Measurements from ENCODE around the gene RBM39.

DNA sequence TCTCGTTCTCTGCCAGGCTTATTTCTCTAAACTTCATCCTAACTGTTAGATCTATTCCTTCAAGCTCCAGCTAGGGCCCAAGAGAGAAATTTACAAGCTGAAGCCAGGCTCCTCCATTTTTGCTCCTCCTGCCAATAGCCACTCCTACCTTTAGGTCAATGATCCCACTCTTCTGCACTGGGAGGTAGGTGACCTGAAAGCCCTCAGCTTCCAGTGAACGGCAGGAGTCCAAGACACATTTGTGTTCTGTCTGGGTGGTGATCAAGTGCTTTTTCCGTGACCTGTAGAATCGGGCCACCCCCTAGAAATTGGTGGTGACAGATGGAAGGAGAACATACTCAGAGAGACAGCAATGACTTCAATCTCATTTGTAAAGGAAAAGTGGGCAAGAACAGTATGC is 51.8 kb downstream of the RBM39 start:
- TF ChIP-seq CTCF (IDR thresholded peaks at IDR 0.05) (no peak), POLR2A (IDR thresholded peaks at IDR 0.05) (no peak), EP300 (IDR thresholded peaks at IDR 0.05) (no peak)

Measured in tibial nerve (tissue), 4 donors.